OCI-LY1 (cell line): ENCODE data around the gene BACE2.

ENCODE experiments used
- EZH2 ChIP-seq: fragments of 200-600 bp; sonication (generic), shearing (Covaris generic); IDR thresholded peaks from 2 replicates; pipeline ENCODE4 v1.8.0; 2017; ENCODE audit warnings: borderline replicate concordance, mixed run types, mild to moderate bottlenecking, antibody characterized with exemption, low read length, moderate library complexity, mixed read lengths
- TF ChIP-seq, protein P1 (sequence below): fragments of 200-600 bp; sonication (generic), shearing (Covaris generic); IDR thresholded peaks from 2 replicates; pipeline ENCODE4 v1.5.1; 2017; ENCODE audit warnings: mild to moderate bottlenecking, antibody characterized with exemption, low read length, moderate library complexity, mixed read lengths

DNA sequence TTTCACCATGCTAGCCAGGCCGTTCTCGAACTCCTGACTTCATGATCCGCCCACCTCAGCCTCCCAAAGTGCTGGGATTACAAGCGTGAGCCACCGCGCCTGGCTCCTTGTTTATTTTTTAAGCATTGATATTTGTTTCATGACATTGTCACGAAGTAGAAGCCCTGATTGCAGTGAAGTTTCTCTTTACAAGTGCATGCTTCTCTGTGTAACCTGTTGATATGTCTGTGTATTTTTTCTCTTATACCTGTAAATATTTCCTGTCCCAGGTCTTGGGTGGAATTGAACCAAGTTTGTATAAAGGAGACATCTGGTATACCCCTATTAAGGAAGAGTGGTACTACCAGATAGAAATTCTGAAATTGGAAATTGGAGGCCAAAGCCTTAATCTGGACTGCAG is 75.1 kb downstream of the BACE2 start:
- TF ChIP-seq, protein P1, sequence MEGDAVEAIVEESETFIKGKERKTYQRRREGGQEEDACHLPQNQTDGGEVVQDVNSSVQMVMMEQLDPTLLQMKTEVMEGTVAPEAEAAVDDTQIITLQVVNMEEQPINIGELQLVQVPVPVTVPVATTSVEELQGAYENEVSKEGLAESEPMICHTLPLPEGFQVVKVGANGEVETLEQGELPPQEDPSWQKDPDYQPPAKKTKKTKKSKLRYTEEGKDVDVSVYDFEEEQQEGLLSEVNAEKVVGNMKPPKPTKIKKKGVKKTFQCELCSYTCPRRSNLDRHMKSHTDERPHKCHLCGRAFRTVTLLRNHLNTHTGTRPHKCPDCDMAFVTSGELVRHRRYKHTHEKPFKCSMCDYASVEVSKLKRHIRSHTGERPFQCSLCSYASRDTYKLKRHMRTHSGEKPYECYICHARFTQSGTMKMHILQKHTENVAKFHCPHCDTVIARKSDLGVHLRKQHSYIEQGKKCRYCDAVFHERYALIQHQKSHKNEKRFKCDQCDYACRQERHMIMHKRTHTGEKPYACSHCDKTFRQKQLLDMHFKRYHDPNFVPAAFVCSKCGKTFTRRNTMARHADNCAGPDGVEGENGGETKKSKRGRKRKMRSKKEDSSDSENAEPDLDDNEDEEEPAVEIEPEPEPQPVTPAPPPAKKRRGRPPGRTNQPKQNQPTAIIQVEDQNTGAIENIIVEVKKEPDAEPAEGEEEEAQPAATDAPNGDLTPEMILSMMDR, result no peak
- no peak for TF ChIP-seq EZH2
